Activated T-cell treated with anti-CD3 and anti-CD28 coated beads, Interleukin-2, amount 50 U/mL, for 72 hours (primary cell): ENCODE measurements around the gene SMIM20. TPM values are rescaled to one million over a fixed set of nuclear protein-coding genes. Genes with fewer than 3 reads are reported as not detected.
A peak's percentile ranks its signal among the peaks of the same experiment; 100 is the strongest.

Experiments used
- ATAC-seq, 2 donors: fragments of 150-1000 bp; cut with Tn5 transposase; replicated peaks in 1 of 2; 2 replicates each; pipeline ENCODE4 v1.10.0; 2021; ENCODE audit warnings: moderate library complexity in 2 of 2, mild to moderate bottlenecking in 1 of 2
- DNase-seq, 2 donors: peaks; one replicate each; pipeline ENCODE4 v3.0.0; 2021 to 2022; ENCODE audit warnings: mixed read lengths in 1 of 2
- H3K27ac Mint-ChIP-seq: one replicate; pipeline ENCODE4 v1.8.0; 2022; ENCODE audit warnings: mild to moderate bottlenecking, moderate library complexity, mixed read lengths
- H3K27me3 Mint-ChIP-seq: one replicate; pipeline ENCODE4 v1.8.0; 2022; ENCODE audit warnings: low read depth, mixed read lengths
- H3K36me3 Mint-ChIP-seq, 2 donors: one replicate each; pipeline ENCODE4 v1.8.0; 2022; ENCODE audit warnings: mixed read lengths in 2 of 2, mild to moderate bottlenecking in 1 of 2; ENCODE audit not compliant: insufficient read depth in 2 of 2
- H3K4me1 Mint-ChIP-seq: one replicate; pipeline ENCODE4 v1.8.0; 2022; ENCODE audit warnings: low read depth, mixed read lengths
- H3K4me3 Mint-ChIP-seq, 2 donors: one replicate each; pipeline ENCODE4 v1.8.0; 2022; ENCODE audit warnings: mild to moderate bottlenecking in 2 of 2, mixed read lengths in 2 of 2, moderate library complexity in 2 of 2
- H3K9me3 Mint-ChIP-seq, 2 donors: one replicate each; pipeline ENCODE4 v1.8.0; 2022; ENCODE audit warnings: mixed read lengths in 2 of 2
- total RNA-seq, 2 donors: library from RNA; stranded (reverse); gene quantifications; one replicate each; pipeline ENCODE4 v1.2.3, GENCODE V29; 2022

Gene SMIM20
- total RNA-seq, 2 donors from 2014 or later, result 24.1 to 33.9 TPM

DNA sequence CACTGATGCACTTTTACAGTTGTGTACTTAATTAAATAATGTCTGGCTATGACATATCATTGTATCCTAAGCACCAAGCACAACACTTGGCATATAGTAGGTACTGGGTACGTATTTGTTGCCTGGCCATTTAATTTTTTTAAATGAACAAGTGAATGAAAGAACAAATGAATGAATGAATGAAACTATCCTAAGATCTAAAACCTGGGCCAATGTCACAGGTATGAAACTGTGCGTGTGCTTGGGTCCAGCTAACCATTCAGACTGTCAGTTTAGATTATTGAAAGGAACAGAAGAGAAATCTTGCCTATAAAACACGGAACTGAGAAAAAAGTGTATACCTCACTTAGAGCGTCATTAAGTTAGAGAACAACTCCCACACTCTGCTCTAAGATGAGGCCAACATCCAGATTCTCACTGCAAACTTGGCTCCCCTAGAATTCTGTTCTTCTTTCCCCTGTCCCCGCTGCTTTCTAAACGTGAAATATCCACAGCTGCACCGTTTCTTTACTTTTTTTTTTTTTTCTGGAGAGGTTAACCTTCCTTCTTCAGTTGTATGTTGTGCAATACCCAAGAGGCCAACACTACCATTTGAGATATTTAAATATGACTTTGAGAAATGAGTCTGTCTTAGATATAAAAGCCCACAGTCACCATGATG lies 33.9 kb upstream of the SMIM20 start:
- no peak overlapping the region for H3K4me3 Mint-ChIP-seq

DNA sequence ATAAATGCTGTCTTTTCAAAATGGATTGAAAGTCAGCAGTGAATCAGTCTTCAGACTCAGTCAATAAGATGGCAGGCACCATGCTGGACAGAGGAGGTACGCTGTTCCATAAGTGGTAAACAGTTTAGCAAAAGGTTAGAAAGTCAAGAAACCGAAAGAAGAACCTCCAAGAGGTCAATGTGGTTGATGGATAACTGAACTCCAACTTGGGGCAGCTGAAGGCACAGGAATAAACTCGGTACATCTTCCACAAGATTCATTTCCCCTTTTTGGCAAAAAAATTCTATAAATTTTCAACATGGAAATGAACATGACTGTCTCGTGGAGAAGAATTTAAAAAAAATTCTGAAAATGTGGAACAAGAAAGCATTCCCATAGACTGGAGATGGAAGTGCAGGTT lies 32.8 kb upstream of the SMIM20 start:
- H3K4me1 Mint-ChIP-seq, result no peaks in the 10 kb centered on the region
- H3K27me3 Mint-ChIP-seq, result peaks cover 14% of the 10 kb centered on the region
- DNase-seq (no peak), ATAC-seq (no peak)
- H3K4me3 Mint-ChIP-seq, result no peak overlapping the region
- no peak overlapping the region for H3K27ac Mint-ChIP-seq
- H3K9me3 Mint-ChIP-seq, result peaks cover 2% of the 10 kb centered on the region in 2 donors
- peaks cover 0 to 3% of the 10 kb centered on the region in 2 donors for H3K36me3 Mint-ChIP-seq

More for the DNA sequence above, 33.9 kb upstream of the SMIM20 start:
- H3K4me1 Mint-ChIP-seq, result no peaks in the 10 kb centered on the region
- no peak for ATAC-seq
- peaks cover 14% of the 10 kb centered on the region for H3K27me3 Mint-ChIP-seq
- DNase-seq, result no peak
- H3K36me3 Mint-ChIP-seq, result peaks cover 0 to 3% of the 10 kb centered on the region in 2 donors
- H3K27ac Mint-ChIP-seq, result peak overlapping the region; percentile 73
- H3K9me3 Mint-ChIP-seq, result peaks cover 2% of the 10 kb centered on the region in 2 donors

DNA sequence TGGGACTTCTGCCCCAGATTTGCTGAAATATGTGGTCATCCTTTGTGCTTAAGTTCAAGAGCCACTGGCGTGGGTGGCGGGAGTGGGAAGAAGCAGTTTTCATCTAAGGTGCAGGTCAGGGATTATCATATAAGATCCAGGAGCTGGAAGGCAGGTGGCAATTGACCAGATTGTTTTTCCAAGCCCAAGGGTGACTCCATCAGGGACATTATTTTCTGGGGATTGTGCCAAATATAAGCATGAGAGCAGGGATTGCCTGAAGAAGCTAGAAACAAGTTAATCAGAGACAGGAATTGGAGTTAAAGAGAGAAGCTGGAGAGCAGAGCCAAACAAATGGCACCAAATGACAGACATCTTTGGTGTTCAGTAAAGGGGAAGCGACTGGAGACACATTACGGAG lies 31.8 kb upstream of the SMIM20 start:
- Mint-ChIP-seq H3K4me1 (no peaks in the 10 kb centered on the region), H3K9me3 (peaks cover 2% of the 10 kb centered on the region in 2 donors), H3K27ac (no peak overlapping the region), H3K27me3 (peaks cover 14% of the 10 kb centered on the region), H3K36me3 (peaks cover 0 to 3% of the 10 kb centered on the region in 2 donors), H3K4me3 (no peak overlapping the region)
- DNase-seq, result no peak
- no peak for ATAC-seq

DNA sequence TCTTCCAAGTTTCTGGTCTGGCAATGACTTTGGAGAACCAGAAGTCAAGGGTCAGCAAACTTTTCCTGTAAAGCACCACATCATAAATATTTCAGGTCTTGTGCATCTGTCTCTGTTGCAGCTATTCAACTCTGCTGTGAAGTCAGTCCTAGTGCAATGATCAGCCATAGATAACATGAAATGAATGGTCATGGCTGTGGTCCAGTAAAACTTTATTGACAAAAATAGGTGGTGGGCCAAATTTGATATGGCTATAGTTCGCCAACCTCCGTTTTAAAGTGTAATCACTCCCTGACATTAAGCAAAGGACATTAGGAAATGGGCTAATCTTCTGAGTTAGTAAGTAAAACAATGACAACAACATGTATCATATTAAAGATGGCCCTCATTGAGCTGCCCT lies 30.5 kb upstream of the SMIM20 start:
- Mint-ChIP-seq H3K27ac (no peak overlapping the region), H3K9me3 (peaks cover 2% of the 10 kb centered on the region in 2 donors), H3K4me1 (no peaks in the 10 kb centered on the region), H3K4me3 (no peak overlapping the region), H3K27me3 (peaks cover 14% of the 10 kb centered on the region), H3K36me3 (peaks cover 0 to 3% of the 10 kb centered on the region in 2 donors)
- no peak for DNase-seq
- ATAC-seq, result no peak

DNA sequence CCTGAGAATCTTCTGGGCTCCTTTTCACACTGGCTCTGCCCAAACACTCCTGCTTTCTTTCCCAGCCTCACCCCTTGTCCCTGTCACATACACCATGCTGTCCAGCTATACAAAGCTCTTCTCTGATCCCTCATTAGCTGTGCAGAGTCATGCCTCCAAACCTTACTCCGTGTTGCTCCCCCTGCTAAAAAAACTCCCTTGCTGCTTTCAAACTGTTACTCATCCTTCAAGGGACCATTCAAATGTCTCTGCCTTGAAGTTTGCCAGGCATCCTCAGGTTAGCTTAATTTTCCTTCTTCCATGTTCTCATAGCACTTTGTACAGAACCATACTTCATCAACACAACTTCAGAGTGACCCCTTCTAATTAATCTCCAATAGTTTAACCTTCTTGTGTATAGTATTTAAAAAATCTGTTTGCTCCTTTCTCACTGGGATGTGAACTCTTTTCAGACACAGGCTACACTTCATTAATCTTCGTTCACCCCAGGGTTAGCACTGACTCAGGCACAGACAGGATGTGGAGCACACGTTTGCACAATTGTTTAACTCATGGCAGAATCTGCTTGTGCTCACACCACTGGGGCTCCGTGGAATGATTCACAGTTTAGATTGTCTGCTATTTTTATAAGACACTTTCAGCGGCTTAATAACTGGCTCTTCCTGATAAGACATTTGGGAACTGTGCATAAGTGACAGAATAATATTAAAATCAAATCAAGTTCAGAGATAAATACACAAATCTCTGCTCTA lies 29.8 kb upstream of the SMIM20 start:
- Mint-ChIP-seq H3K4me1 (no peaks in the 10 kb centered on the region), H3K36me3 (peaks cover 0 to 3% of the 10 kb centered on the region in 2 donors), H3K4me3 (no peak overlapping the region), H3K27me3 (peaks cover 14% of the 10 kb centered on the region), H3K9me3 (peaks cover 2% of the 10 kb centered on the region in 2 donors), H3K27ac (no peak overlapping the region)
- DNase-seq, result no peak
- peak in 1 of 2 donors; percentile 52 for ATAC-seq

DNA sequence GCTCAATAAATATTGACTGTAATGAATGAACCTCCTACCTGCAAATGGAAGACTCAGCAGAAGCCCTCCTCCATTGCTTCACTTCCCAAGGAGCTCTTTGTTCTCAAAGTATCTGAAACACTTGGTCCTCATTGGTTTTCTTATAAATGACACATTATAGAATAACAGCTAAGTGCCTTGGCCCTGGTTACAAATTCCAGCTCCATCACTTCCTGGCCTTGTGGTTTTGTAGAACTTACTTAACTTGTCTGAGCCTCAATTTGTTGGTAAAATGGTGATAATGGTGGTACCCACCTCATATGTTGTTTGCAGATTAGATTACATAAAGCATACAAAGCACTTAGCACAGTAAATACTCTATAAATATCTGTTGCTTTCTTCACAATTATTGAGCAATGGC lies 25.2 kb upstream of the SMIM20 start:
- Mint-ChIP-seq H3K9me3 (no peaks in the 10 kb centered on the region), H3K27ac (no peak overlapping the region), H3K4me3 (no peak overlapping the region), H3K36me3 (no peaks in the 10 kb centered on the region), H3K27me3 (no peaks in the 10 kb centered on the region), H3K4me1 (no peaks in the 10 kb centered on the region)
- ATAC-seq (no peak), DNase-seq (no peak)

DNA sequence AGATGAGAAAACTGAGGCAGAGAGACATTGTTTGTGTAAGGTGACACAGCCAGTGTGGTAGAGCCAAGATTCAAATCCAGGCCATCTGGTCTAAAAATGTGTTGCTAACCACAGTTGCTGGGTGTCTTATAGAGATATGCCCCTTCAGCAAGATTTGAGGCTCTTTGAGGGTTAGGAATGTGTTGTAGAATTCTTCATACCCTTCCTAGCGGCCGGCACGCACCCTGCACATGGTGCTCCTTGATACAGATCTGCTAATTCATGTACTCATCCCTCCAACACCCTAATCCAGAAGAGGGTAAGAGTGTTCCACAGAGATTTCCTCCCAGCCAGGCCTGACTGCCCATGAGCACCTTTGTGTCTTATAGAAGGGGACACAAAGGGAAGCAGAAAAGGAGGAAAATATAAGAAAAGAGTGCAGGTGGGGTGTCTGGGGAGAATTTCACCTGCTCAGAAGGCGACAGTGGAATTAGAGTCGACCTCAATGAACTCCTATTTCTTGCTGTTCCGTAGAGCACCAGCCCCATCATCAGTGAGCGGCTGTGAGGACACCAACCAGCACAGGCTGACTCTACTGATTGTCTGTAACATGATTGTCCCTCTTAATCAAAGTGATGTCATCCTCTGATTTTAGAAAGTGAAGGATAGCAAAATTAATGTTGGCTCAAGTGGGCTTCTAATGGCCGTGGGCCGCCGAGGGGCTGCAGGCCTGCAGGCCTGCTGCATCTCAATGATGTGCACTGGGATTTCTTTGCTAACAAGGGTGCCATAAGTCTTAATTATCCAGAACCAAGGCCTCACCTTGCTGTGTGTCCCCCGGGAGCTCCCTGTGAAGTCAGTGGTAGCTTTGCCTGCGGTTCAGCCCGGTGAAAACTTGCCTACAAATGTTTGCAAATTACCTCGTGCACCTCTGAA lies 24.2 kb upstream of the SMIM20 start:
- Mint-ChIP-seq H3K4me3 (no peak overlapping the region), H3K27ac (no peak overlapping the region), H3K27me3 (no peaks in the 10 kb centered on the region), H3K9me3 (no peaks in the 10 kb centered on the region), H3K36me3 (no peaks in the 10 kb centered on the region), H3K4me1 (no peaks in the 10 kb centered on the region)
- no peak for ATAC-seq
- DNase-seq, result no peak

DNA sequence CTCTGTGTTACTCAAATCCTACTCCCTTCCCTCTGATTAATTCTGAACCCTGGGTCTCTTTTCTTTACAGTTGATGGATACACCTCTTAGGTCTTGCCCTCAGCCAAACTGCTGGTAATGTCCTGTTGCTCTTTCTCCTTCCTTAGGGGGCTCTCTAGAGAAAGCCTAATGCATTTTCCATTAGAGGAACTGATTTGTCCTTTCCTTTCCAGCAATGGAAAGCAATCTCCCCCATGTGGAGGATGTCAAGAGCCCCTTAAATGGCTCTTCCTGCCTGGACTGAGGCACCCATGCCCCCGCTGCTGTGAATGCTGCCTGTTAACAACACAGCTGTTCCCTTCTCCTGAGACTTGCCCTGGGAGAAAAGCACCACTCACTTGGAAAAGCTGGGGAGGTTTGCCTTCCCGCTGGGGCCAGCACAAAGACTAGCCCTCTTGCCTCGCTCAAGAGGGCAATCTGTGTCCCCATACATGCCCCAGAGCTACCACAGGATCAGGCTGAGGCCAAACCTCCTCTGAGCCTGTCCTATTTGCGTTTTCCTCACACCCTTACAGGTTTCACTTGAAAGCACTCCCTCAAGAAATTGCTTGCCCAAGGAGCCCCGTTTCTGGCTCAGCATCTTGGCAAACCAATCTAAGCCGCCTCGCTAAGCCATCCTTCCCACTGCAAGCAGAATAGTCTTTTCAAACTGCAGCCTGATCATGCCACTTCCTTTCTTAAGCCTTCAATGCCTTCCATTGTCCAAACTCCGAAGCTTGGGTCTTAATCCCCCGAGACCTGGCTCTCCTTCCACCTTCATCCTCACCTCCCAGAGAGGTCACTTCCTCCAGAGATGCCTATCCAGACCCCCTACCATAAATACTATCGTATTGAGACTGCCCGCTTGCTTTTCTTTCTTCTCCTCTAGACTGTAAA lies 23.2 kb upstream of the SMIM20 start:
- Mint-ChIP-seq H3K4me3 (no peak overlapping the region), H3K9me3 (no peaks in the 10 kb centered on the region), H3K27ac (no peak overlapping the region), H3K4me1 (no peaks in the 10 kb centered on the region), H3K27me3 (no peaks in the 10 kb centered on the region), H3K36me3 (no peaks in the 10 kb centered on the region)
- DNase-seq (no peak), ATAC-seq (no peak)

DNA sequence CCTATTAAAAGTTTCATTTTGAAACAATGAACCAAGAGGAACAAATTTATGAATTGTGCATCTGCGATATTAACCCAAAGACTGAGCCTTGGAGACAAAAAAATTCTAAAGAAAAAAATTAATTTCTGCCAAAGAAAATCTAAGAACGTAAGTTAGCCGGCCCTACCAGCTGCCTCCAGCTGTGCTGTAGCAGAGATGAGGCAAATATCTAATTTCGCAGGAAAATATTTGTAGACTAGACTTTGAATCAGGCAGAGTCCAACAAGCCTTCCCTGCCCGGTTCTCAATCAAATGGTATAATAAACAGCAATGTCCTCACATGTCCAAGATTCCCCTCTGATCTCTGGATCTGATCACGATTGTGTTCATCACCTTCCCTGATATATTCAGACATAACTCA lies 21.2 kb upstream of the SMIM20 start:
- Mint-ChIP-seq H3K27me3 (no peaks in the 10 kb centered on the region), H3K27ac (no peak overlapping the region), H3K4me3 (no peak overlapping the region), H3K36me3 (no peaks in the 10 kb centered on the region), H3K9me3 (no peaks in the 10 kb centered on the region), H3K4me1 (no peaks in the 10 kb centered on the region)
- DNase-seq, result no peak
- no peak for ATAC-seq

DNA sequence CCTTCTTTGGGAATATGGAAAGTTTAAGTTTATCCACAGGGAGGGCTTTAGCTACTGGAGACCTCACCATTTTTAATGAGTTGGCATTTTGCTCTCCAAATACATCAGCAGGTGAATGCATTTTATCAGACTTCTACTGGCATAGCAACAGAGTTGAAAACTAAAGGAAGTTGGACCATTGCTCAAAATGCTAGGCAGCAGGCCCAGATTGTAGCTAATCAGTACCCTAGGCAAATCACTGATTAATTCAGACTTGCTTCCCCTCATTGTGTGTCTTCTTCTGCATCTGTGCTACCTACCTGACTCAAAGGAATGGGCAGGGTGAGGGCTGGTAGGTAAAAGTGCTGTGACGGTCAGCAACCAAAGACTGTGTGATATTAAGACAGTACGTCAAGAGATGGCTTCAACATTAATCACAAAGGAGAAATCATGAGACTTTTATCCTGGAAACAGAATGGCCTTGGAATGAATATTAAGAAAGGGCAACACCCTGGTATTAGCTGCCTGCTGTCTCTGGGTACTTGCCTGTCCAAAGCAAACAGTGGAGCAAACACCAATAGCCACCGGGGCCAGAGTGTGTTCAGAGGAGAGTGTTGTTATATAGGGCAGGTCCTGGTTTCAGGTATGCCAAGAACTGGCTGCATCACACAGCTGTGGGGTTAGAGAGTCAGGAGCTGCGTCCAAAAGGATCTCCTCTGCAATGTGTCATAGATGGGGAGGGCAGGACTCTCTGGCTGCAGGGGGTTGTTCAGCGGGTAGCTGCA lies 17.1 kb upstream of the SMIM20 start:
- H3K27me3 Mint-ChIP-seq, result no peaks in the 10 kb centered on the region
- no peaks in the 10 kb centered on the region for H3K9me3 Mint-ChIP-seq
- no peak overlapping the region for H3K27ac Mint-ChIP-seq
- ATAC-seq (no peak), DNase-seq (no peak)
- peaks cover 14% of the 10 kb centered on the region for H3K4me1 Mint-ChIP-seq
- no peak overlapping the region for H3K4me3 Mint-ChIP-seq
- H3K36me3 Mint-ChIP-seq, result no peaks in the 10 kb centered on the region

DNA sequence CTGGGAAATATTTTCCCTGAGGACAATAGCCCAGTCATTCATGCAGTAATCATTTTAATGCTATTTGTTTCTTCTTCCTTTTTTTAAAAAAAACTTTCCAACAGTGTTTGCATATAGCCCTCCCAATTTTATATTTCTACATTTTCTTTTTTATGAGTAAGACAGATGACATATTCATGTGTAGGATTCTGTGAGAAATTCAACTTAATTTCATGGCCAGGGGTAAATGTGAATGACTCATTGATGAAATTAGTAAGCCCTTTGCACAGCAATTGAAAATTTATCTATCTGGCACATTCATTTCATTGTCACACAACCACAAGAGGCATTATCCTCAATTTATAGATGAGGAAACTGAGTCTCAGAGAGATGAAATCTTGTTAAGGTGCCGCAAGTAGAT lies 13.7 kb upstream of the SMIM20 start:
- ATAC-seq (peak in 1 of 2 donors; percentile 30), DNase-seq (no peak)
- peaks cover 14% of the 10 kb centered on the region for H3K4me1 Mint-ChIP-seq
- no peaks in the 10 kb centered on the region for H3K27me3 Mint-ChIP-seq
- peaks cover 0 to 2% of the 10 kb centered on the region in 2 donors for H3K36me3 Mint-ChIP-seq
- H3K4me3 Mint-ChIP-seq, result no peak overlapping the region
- no peaks in the 10 kb centered on the region for H3K9me3 Mint-ChIP-seq
- H3K27ac Mint-ChIP-seq, result no peak overlapping the region

DNA sequence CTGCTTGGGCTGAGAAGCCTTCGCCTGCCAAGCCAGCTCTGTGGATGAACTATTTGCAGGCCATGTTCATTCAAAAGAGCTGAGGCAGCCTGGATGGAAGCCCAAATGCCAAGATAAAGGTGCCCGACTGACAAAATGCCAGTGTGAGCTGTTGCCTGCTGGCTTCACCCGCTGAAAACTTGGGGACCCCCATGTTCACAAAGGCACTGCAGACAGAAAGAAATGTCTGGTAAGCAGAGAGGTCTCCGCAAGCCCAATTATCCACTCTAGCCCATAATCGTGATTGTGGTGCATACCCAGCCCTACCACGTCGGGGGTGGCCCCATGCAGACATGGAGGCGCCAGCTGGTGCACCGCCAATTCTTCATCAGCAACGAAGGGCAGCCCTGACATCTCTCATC lies 13.0 kb upstream of the SMIM20 start:
- H3K27ac Mint-ChIP-seq, result no peak overlapping the region
- peaks cover 0 to 2% of the 10 kb centered on the region in 2 donors for H3K36me3 Mint-ChIP-seq
- no peak for DNase-seq
- no peaks in the 10 kb centered on the region for H3K9me3 Mint-ChIP-seq
- H3K27me3 Mint-ChIP-seq, result no peaks in the 10 kb centered on the region
- H3K4me3 Mint-ChIP-seq, result no peak overlapping the region
- no peak for ATAC-seq
- peaks cover 14% of the 10 kb centered on the region for H3K4me1 Mint-ChIP-seq
